Activated naive CD4-positive, alpha-beta T cell treated with anti-CD3 and anti-CD28 coated beads for 36 hours (primary cell): ENCODE data around the gene ADCK1. TPM values are rescaled to one million over a fixed set of nuclear protein-coding genes. Genes with fewer than 3 reads are reported as not detected.

ENCODE experiments used
- CTCF ChIA-PET: fragments of 350-600 bp; sonication (Branson Sonifier 250); formaldehyde crosslinking; loops from one replicate; lab custom pipeline; 2021; ENCODE audit warnings: antibody characterized with exemption; lab: Charles Lee
- DNase-seq: peaks from one replicate; pipeline ENCODE4 v3.0.0-alpha.2; 2020
- H3K27ac Mint-ChIP-seq: one replicate; pipeline ENCODE4 v1.8.0; 2021; ENCODE audit warnings: mild to moderate bottlenecking, mixed read lengths
- H3K27me3 Mint-ChIP-seq: one replicate; pipeline ENCODE4 v1.8.0; 2021; ENCODE audit warnings: low read depth, mixed read lengths
- H3K36me3 Mint-ChIP-seq: one replicate; pipeline ENCODE4 v1.8.0; 2021; ENCODE audit warnings: low read depth, mixed read lengths
- H3K4me1 Mint-ChIP-seq: one replicate; pipeline ENCODE4 v1.8.0; 2021; ENCODE audit warnings: low read depth, mixed read lengths
- H3K4me3 Mint-ChIP-seq: one replicate; pipeline ENCODE4 v1.8.0; 2021; ENCODE audit warnings: mild to moderate bottlenecking, moderate library complexity, mixed read lengths
- H3K9me3 Mint-ChIP-seq: one replicate; pipeline ENCODE4 v1.8.0; 2021; ENCODE audit warnings: mixed read lengths
- intact Hi-C: fragments of 100-400 bp; cut with micrococcal nuclease; formaldehyde crosslinking; loops from one replicate; pipeline ENCODE4 v1.15.1; 2023
- total RNA-seq, 2 experiments: library from RNA; stranded (reverse); gene quantifications; one replicate each; pipeline ENCODE4 v1.2.3, GENCODE V29; 2021

Gene ADCK1
- total RNA-seq, 2 experiments from 2014 or later: 4.2 to 5.1 TPM

- Mint-ChIP-seq H3K27ac (no peak overlapping the region), H3K27me3 (no peaks in the 10 kb centered on the region), H3K36me3 (peaks cover 28% of the 10 kb centered on the region), H3K4me3 (no peak overlapping the region), H3K9me3 (peaks cover 8% of the 10 kb centered on the region), H3K4me1 (no peaks in the 10 kb centered on the region)
- CTCF ChIA-PET: no interaction called here
- no peak for DNase-seq
- intact Hi-C loops: loop anchor here (10.0 kb wide), 1 partner anchor 966 kb away; no protein-coding TSS in a partner anchor
Observed at GRCh38 chr14:77868552-77869285, 68.8 kb downstream of the ADCK1 start.

DNA sequence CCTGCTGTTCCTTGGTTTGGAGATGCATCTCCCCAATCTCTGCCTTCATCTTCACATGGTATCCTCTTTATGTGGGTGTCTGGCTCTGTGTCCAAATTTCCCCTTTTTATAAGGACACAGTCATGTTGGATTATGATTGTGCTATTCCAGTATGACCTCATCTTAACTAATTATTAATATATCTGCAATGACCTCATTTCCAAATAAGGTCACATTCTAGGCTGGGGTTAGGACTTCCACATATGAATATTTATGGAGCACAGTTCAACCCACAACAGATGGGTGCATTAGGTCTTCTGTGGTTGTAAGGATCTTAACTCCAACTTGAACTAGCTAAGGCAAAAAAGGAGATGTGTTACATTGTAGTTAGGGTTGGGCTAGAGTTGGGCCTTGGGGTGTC is 69.4 kb downstream of the ADCK1 start:
- no peak for DNase-seq
- intact Hi-C loops: loop anchor here (10.0 kb wide), 1 partner anchor 965 kb away; no protein-coding TSS in a partner anchor
- H3K27ac Mint-ChIP-seq: no peak overlapping the region
- CTCF ChIA-PET: interaction anchor here (1.8 kb wide), 1 partner anchor 8 kb away, joined by 6 read pairs; no protein-coding TSS in a partner anchor
- peaks cover 32% of the 10 kb centered on the region for H3K36me3 Mint-ChIP-seq
- H3K27me3 Mint-ChIP-seq: no peaks in the 10 kb centered on the region
- no peak overlapping the region for H3K4me3 Mint-ChIP-seq
- peaks cover 12% of the 10 kb centered on the region for H3K9me3 Mint-ChIP-seq
- H3K4me1 Mint-ChIP-seq: no peaks in the 10 kb centered on the region

GRCh38 chr14:77870646-77871045 is 70.7 kb downstream of the ADCK1 start:
- H3K27me3 Mint-ChIP-seq: no peaks in the 10 kb centered on the region
- H3K36me3 Mint-ChIP-seq: peaks cover 33% of the 10 kb centered on the region
- H3K9me3 Mint-ChIP-seq: peaks cover 16% of the 10 kb centered on the region
- no peak for DNase-seq
- intact Hi-C loops: no loop called here
- CTCF ChIA-PET: interaction anchor here (1.8 kb wide), 1 partner anchor 9 kb away, joined by 6 read pairs; no protein-coding TSS in a partner anchor
- H3K27ac Mint-ChIP-seq: no peak overlapping the region
- no peak overlapping the region for H3K4me3 Mint-ChIP-seq
- no peaks in the 10 kb centered on the region for H3K4me1 Mint-ChIP-seq

- no peaks in the 10 kb centered on the region for H3K4me1 Mint-ChIP-seq
- CTCF ChIA-PET: interaction anchor here (1.6 kb wide), 1 partner anchor 10 kb away, joined by 4 read pairs; no protein-coding TSS in a partner anchor
- H3K4me3 Mint-ChIP-seq: no peak overlapping the region
- DNase-seq: no peak
- intact Hi-C loops: no loop called here
- H3K27me3 Mint-ChIP-seq: no peaks in the 10 kb centered on the region
- H3K9me3 Mint-ChIP-seq: peaks cover 13% of the 10 kb centered on the region
- H3K27ac Mint-ChIP-seq: no peak overlapping the region
- peaks cover 32% of the 10 kb centered on the region for H3K36me3 Mint-ChIP-seq
Observed at GRCh38 chr14:77872152-77872551, 72.2 kb downstream of the ADCK1 start.

- H3K9me3 Mint-ChIP-seq: peaks cover 13% of the 10 kb centered on the region
- intact Hi-C loops: no loop called here
- CTCF ChIA-PET: interaction anchor here (0.6 kb wide), 1 partner anchor 346 kb away, joined by 3 read pairs; no protein-coding TSS in a partner anchor
- H3K36me3 Mint-ChIP-seq: peaks cover 34% of the 10 kb centered on the region
- H3K27ac Mint-ChIP-seq: no peak overlapping the region
- no peaks in the 10 kb centered on the region for H3K27me3 Mint-ChIP-seq
- no peaks in the 10 kb centered on the region for H3K4me1 Mint-ChIP-seq
- H3K4me3 Mint-ChIP-seq: no peak overlapping the region
- no peak for DNase-seq
Observed at GRCh38 chr14:77872983-77873382, 73.1 kb downstream of the ADCK1 start.

DNA sequence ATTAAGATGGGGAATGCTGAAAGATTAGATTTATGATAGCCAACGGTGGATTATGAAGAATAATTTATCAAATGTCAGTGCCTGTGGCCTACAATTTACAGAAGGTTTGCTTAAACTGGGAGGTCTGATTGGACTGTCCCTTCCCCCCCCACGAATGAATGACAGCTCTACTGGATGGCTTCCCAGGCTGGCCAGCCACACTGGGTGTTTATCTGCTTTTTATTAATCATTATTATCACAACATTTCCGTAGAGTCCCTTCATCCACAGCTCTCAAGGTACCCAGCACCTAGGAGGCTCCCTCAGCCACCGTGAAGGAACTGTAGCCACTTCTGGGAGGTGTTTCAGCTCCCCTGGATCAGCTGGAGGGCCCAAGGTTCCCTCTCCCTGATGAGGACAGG is 78.9 kb downstream of the ADCK1 start:
- Mint-ChIP-seq H3K4me1 (no peaks in the 10 kb centered on the region), H3K9me3 (peaks cover 8% of the 10 kb centered on the region), H3K27me3 (no peaks in the 10 kb centered on the region), H3K36me3 (peaks cover 21% of the 10 kb centered on the region), H3K27ac (no peak overlapping the region), H3K4me3 (no peak overlapping the region)
- CTCF ChIA-PET: no interaction called here
- no peak for DNase-seq
- intact Hi-C loops: no loop called here

GRCh38 chr14:77880056-77880455 is 80.1 kb downstream of the ADCK1 start:
- intact Hi-C loops: no loop called here
- peaks cover 10% of the 10 kb centered on the region for H3K36me3 Mint-ChIP-seq
- no peak for DNase-seq
- no peaks in the 10 kb centered on the region for H3K27me3 Mint-ChIP-seq
- no peaks in the 10 kb centered on the region for H3K4me1 Mint-ChIP-seq
- H3K27ac Mint-ChIP-seq: no peak overlapping the region
- H3K4me3 Mint-ChIP-seq: no peak overlapping the region
- no peaks in the 10 kb centered on the region for H3K9me3 Mint-ChIP-seq
- CTCF ChIA-PET: interaction anchor here (2.5 kb wide), 1 partner anchor 18 kb away, joined by 11 read pairs; no protein-coding TSS in a partner anchor

DNA sequence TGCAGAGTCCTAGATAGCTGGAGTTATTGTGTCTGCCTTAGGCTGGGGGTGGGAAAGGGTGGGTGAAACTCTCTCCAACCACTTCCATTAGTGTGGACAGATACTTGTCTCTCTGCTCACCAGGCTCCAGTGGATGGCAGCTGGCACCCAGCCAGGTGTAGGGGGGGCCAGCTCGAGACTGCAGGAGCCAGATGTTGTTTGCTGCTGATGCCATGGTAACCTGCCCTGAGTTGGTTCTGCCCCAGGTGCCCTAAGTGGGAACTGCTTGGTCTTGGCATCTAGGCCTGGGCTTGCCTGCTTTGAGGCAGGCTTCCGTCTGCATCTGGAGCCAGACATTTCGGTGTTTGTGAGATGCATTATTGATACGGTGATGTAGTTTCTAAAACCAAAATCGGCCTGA is 82.2 kb downstream of the ADCK1 start:
- H3K36me3 Mint-ChIP-seq: peaks cover 15% of the 10 kb centered on the region
- H3K27ac Mint-ChIP-seq: no peak overlapping the region
- no peaks in the 10 kb centered on the region for H3K27me3 Mint-ChIP-seq

GRCh38 chr14:77882636-77883035 is 82.7 kb downstream of the ADCK1 start:
- no peak for DNase-seq
- H3K4me3 Mint-ChIP-seq: no peak overlapping the region
- peaks cover 21% of the 10 kb centered on the region for H3K36me3 Mint-ChIP-seq
- peaks cover under 1% of the 10 kb centered on the region for H3K9me3 Mint-ChIP-seq
- intact Hi-C loops: no loop called here
- H3K27ac Mint-ChIP-seq: no peak overlapping the region
- H3K4me1 Mint-ChIP-seq: no peaks in the 10 kb centered on the region
- CTCF ChIA-PET: no interaction called here
- no peaks in the 10 kb centered on the region for H3K27me3 Mint-ChIP-seq

More for the DNA sequence above, 82.2 kb downstream of the ADCK1 start:
- DNase-seq: no peak
- no peaks in the 10 kb centered on the region for H3K9me3 Mint-ChIP-seq
- intact Hi-C loops: no loop called here
- H3K4me3 Mint-ChIP-seq: no peak overlapping the region
- H3K4me1 Mint-ChIP-seq: no peaks in the 10 kb centered on the region
- CTCF ChIA-PET: no interaction called here

DNA sequence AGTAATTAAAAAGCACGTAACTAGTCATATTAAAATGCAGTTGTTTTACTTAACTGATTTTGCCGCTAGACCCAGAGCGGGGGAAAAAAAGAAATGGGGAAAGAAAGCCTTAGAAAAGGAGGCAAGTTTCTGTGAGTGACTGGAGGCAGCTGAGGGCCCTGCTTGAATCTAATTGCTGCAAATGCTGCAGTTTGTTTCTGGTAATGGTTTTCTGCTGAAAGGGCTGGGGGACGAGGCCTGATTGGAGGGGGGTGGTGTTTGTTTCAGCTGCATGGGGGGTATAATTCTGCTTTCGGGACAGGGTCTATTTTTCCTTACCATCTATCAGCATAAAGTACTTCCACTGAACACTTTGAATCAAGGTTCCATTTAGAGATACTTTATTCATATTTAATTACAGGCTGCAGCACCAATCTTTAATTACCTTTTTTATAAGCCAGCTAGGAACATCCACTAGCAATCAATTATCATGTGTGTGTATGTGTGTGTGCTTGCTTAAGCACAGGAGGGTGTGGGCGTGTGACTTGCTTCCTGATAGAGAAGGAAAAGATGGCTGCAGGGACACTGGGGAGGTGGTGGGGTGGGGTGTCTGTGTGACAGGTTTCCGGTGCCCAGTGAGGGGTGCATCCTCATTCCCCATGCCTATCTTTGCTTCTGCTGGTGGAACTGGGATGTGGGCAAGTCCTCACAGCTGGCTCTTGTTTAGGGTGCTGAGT is 83.4 kb downstream of the ADCK1 start:
- CTCF ChIA-PET: no interaction called here
- DNase-seq: no peak
- H3K4me1 Mint-ChIP-seq: no peaks in the 10 kb centered on the region
- peaks cover 25% of the 10 kb centered on the region for H3K36me3 Mint-ChIP-seq
- H3K4me3 Mint-ChIP-seq: no peak overlapping the region
- no peaks in the 10 kb centered on the region for H3K27me3 Mint-ChIP-seq
- intact Hi-C loops: no loop called here
- no peak overlapping the region for H3K27ac Mint-ChIP-seq
- H3K9me3 Mint-ChIP-seq: peaks cover 8% of the 10 kb centered on the region

GRCh38 chr14:77883847-77884238 is 83.9 kb downstream of the ADCK1 start:
- intact Hi-C loops: no loop called here
- H3K27me3 Mint-ChIP-seq: no peaks in the 10 kb centered on the region
- H3K4me1 Mint-ChIP-seq: no peaks in the 10 kb centered on the region
- no peak overlapping the region for H3K4me3 Mint-ChIP-seq
- peaks cover 10% of the 10 kb centered on the region for H3K9me3 Mint-ChIP-seq
- DNase-seq: no peak
- CTCF ChIA-PET: no interaction called here
- H3K27ac Mint-ChIP-seq: no peak overlapping the region
- H3K36me3 Mint-ChIP-seq: peaks cover 31% of the 10 kb centered on the region

DNA sequence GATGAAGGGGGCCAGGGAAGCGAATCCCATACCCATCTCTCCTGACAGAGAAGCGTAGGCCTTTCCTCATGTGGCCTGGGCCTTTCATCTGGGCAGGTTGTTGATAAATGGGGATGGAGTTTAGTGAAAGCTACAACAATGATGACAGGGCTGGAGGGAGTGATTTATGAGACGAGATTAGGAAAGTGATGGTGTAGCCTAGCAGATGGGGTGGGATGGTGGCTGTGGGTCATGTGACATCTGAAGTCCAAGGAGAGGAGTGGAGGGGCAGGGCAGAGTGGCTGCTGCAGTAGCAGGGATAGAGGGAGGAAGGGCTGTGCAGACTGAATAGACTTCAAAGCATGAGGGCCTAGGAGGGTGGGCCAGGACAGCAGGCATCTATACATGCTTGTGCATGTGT is 85.5 kb downstream of the ADCK1 start:
- intact Hi-C loops: no loop called here
- no peaks in the 10 kb centered on the region for H3K27me3 Mint-ChIP-seq
- no peaks in the 10 kb centered on the region for H3K4me1 Mint-ChIP-seq
- H3K4me3 Mint-ChIP-seq: no peak overlapping the region
- peaks cover 20% of the 10 kb centered on the region for H3K9me3 Mint-ChIP-seq
- H3K27ac Mint-ChIP-seq: no peak overlapping the region
- DNase-seq: no peak
- CTCF ChIA-PET: no interaction called here
- H3K36me3 Mint-ChIP-seq: peaks cover 44% of the 10 kb centered on the region
